Adrenal gland (tissue), 5 donors: ENCODE data around the gene CDC7.

ENCODE experiments used
- CTCF ChIP-seq, 6 experiments: fragments of 450-650 bp in 4 of 6; fragments of 200-600 bp in 2 of 6; sonication (generic) in 1 of 6; IDR thresholded peaks; 1 replicate in 5 of 6; 2 replicates in 1 of 6; pipeline versions ENCODE4 v1.5.1 to v1.8.0; 2016 to 2021; ENCODE audit warnings: antibody characterized with exemption in 6 of 6, mild to moderate bottlenecking in 2 of 6, moderate library complexity in 1 of 6
- POLR2A ChIP-seq, 2 donors: fragments of 450-650 bp; IDR thresholded peaks; one replicate each; pipeline ENCODE4 v1.6.1; 2017; ENCODE audit warnings: antibody characterized with exemption in 2 of 2, mild to moderate bottlenecking in 2 of 2, moderate library complexity in 1 of 2
- donor health status: DM: no; HTN: no; CAD: no.

DNA sequence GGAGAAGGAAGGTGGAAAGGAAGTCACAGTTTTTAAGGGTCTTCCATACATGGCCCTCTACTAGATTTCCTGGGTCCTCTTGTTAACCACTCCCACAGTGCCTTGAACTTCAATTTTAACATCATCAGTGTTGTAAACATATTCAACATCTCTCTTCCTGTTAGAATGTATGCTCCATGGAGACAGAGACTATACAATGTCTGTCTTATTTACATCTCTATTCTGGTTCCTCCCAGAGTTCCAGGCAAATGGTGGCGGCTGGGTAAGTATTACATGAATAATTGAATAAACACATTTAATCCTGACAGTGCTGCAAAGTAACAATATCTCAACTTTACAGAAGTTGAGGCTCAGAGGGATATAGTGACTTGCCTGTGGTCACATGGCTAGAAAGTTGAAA is 40.3 kb downstream of the CDC7 start:
- TF ChIP-seq POLR2A (IDR thresholded peaks at IDR 0.05) (no peak), CTCF (IDR thresholded peaks at IDR 0.05) (no peak)
